Sigmoid colon (tissue), 7 donors: ENCODE data around the gene OR2J3. TPM values are rescaled to one million over a fixed set of nuclear protein-coding genes. Genes with fewer than 3 reads are reported as not detected.
"Not testable (repeated sequence)": the region's sequence is repeated elsewhere in the genome, so short reads cannot be mapped to it uniquely, and the experiment has no call there.

Experiments
- DNase-seq: peaks from one replicate; pipeline ENCODE4 v3.0.0-alpha.2; 2019
- H3K27ac ChIP-seq, 4 donors: fragments of 200-600 bp; sonication (generic); one replicate each; pipeline ENCODE4 v1.5.1; 2016 to 2019; ENCODE audit warnings: mild to moderate bottlenecking in 1 of 4
- H3K27me3 ChIP-seq, 3 donors: fragments of 200-600 bp; sonication (generic); one replicate each; pipeline ENCODE4 v1.5.1; 2019; ENCODE audit warnings: mild to moderate bottlenecking in 1 of 3
- H3K36me3 ChIP-seq, 4 donors: fragments of 200-600 bp; sonication (generic); one replicate each; pipeline ENCODE4 v1.5.1; 2016 to 2019
- H3K4me1 ChIP-seq, 4 donors: fragments of 200-600 bp; sonication (generic); one replicate each; pipeline ENCODE4 v1.5.1; 2017 to 2019
- H3K4me3 ChIP-seq, 4 donors: fragments of 200-600 bp; sonication (generic); one replicate each; pipeline ENCODE4 v1.5.1; 2017 to 2019; ENCODE audit warnings: mild to moderate bottlenecking in 2 of 4, moderate library complexity in 1 of 4
- H3K9me3 ChIP-seq, 4 donors: fragments of 200-600 bp in 3 of 4; sonication (generic) in 3 of 4; one replicate each; pipeline versions ENCODE4 v1.5.1 to v1.6.1; 2013 to 2019
- EP300 ChIP-seq, 4 donors: sonication (generic); formaldehyde crosslinking; IDR thresholded peaks; one replicate each; pipeline ENCODE4 v1.6.1; 2017; ENCODE audit warnings: antibody characterized with exemption in 4 of 4
- POLR2A ChIP-seq, 2 donors: fragments of 450-650 bp; IDR thresholded peaks; one replicate each; pipeline ENCODE4 v1.6.1; 2016; ENCODE audit warnings: antibody characterized with exemption in 2 of 2, mild to moderate bottlenecking in 2 of 2, moderate library complexity in 2 of 2
- POLR2AphosphoS5 ChIP-seq, 4 donors: sonication (generic); formaldehyde crosslinking; IDR thresholded peaks; one replicate each; pipeline ENCODE4 v1.6.1; 2017; ENCODE audit warnings: antibody characterized with exemption in 4 of 4
- WGBS, 2 donors: extraction: QIAGEN DNeasy Blood & Tissue Kit; methylation state at CpG; one replicate each; pipeline ENCODE4 v1.1.7; 2013; 5-methylcytosine and 5-hydroxymethylcytosine counted together
- intact Hi-C: fragments of 100-400 bp; cut with DNase I; formaldehyde crosslinking; loops from one replicate; pipeline ENCODE4 v1.15.1; 2023
- polyA plus RNA-seq, 3 donors: library from polyadenylated mRNA; stranded (reverse); fragments of 200-250 nt; gene quantifications; one replicate each; pipeline ENCODE4 v1.2.3, GENCODE V29; 2013
- total RNA-seq, 4 donors: library from RNA; depleted of rRNA; stranded (reverse); fragments of >200 nt; gene quantifications; one replicate each; pipeline ENCODE4 v1.1.0, GENCODE V29; 2016
- TF ChIP-seq, protein P1 (sequence below), 4 experiments: fragments of 450-650 bp in 3 of 4; fragments of 200-600 bp in 1 of 4; IDR thresholded peaks; one replicate each; pipeline ENCODE4 v1.5.1; 2016 to 2019; ENCODE audit warnings: antibody characterized with exemption in 4 of 4, mild to moderate bottlenecking in 3 of 4, moderate library complexity in 2 of 4
- donor health status: healthy with polysubstance abuse.
- donor health status: Bipolar disorder and iron deficiency.
- donor health status: healthy.

OR2J3 gene
- total and polyA plus RNA-seq, 7 donors: not detected

DNA sequence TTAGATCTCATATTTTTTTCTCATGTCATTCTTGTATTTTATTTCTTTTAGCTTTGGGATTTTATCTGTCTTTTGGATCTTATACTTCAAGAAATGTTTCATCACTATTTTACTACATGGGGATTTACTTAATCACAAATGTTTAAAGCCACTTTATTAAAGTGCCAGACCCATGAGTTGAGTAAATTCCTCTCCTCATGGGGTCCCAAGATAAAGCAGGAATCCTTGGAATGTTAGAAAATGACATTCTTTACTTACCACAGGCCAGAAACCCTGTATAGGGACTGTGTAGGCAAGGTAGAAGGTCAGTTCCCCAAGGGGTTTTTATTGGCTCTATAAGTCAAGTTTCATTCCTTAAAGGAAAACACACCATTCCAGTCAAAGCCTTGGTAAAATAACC lies 34.5 kb downstream of the OR2J3 start:
- intact Hi-C loops: no loop called here
- no peaks in the 10 kb centered on the region for H3K27me3 ChIP-seq
- H3K27ac ChIP-seq: no peak overlapping the region
- H3K4me1 ChIP-seq: no peaks in the 10 kb centered on the region
- H3K9me3 ChIP-seq: no peaks in the 10 kb centered on the region
- no peak for TF ChIP-seq POLR2A (IDR thresholded peaks at IDR 0.05)
- no peak for TF ChIP-seq POLR2AphosphoS5 (IDR thresholded peaks at IDR 0.05)
- TF ChIP-seq, protein P1, sequence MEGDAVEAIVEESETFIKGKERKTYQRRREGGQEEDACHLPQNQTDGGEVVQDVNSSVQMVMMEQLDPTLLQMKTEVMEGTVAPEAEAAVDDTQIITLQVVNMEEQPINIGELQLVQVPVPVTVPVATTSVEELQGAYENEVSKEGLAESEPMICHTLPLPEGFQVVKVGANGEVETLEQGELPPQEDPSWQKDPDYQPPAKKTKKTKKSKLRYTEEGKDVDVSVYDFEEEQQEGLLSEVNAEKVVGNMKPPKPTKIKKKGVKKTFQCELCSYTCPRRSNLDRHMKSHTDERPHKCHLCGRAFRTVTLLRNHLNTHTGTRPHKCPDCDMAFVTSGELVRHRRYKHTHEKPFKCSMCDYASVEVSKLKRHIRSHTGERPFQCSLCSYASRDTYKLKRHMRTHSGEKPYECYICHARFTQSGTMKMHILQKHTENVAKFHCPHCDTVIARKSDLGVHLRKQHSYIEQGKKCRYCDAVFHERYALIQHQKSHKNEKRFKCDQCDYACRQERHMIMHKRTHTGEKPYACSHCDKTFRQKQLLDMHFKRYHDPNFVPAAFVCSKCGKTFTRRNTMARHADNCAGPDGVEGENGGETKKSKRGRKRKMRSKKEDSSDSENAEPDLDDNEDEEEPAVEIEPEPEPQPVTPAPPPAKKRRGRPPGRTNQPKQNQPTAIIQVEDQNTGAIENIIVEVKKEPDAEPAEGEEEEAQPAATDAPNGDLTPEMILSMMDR (IDR thresholded peaks at IDR 0.05): no peak
- TF ChIP-seq EP300 (IDR thresholded peaks at IDR 0.05): no peak
- no peak overlapping the region for H3K4me3 ChIP-seq
- no peak for DNase-seq
- H3K36me3 ChIP-seq: no peaks in the 10 kb centered on the region

DNA sequence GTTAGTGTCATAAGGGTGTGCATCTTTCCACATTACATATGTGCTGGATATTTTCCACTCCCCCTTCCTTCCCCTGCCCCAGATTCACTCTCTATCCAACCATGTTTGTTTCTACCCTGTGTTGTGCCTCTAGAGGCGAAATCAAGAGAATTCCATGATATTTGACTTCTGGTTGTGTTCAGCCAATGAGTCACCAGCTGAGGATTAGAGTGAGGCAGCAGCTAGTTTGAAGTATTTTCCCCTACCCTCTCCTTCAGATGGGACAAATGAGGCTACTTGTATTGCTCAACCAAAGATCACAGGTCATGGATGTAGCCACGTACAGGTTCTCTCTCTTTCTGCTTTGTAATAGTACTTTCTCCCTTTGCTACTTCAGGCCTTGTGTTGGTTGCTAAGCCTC lies 38.3 kb downstream of the OR2J3 start:
- no peak overlapping the region for H3K4me3 ChIP-seq
- TF ChIP-seq POLR2A (IDR thresholded peaks at IDR 0.05): no peak
- TF ChIP-seq EP300 (IDR thresholded peaks at IDR 0.05): no peak
- no peak for TF ChIP-seq POLR2AphosphoS5 (IDR thresholded peaks at IDR 0.05)
- TF ChIP-seq, protein P1 (IDR thresholded peaks at IDR 0.05): no peak
- no peaks in the 10 kb centered on the region for H3K4me1 ChIP-seq
- no peak overlapping the region for H3K27ac ChIP-seq
- intact Hi-C loops: no loop called here
- H3K36me3 ChIP-seq: no peaks in the 10 kb centered on the region
- 42 to 74% methylated on average over 2 of the region's 2 CpGs for WGBS, 2 donors
- no peaks in the 10 kb centered on the region for H3K27me3 ChIP-seq
- H3K9me3 ChIP-seq: no peaks in the 10 kb centered on the region
- DNase-seq: no peak

DNA sequence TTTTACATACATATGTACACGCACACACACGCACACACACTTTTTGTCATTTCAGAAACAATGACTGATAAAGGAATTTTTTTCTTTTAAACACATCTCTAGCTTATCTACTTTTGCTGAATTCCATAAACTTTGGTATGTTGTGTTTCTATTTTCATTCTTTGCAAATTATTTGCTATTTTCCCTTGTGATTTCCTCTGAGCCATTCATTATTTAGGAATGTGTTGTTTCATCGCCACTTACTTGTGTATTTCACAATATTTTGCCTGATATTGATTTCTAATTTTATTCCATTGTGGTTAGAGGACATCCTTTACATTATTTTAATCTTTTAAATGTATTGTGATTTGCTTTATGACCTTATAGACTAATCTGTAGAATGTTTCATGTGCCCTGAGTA lies 39.2 kb downstream of the OR2J3 start:
- H3K36me3 ChIP-seq: no peaks in the 10 kb centered on the region
- WGBS, 2 donors: 97% methylated on average over 3 of the region's 3 CpGs
- intact Hi-C loops: no loop called here
- TF ChIP-seq POLR2AphosphoS5 (IDR thresholded peaks at IDR 0.05) (no peak), POLR2A (IDR thresholded peaks at IDR 0.05) (no peak), EP300 (IDR thresholded peaks at IDR 0.05) (no peak)
- TF ChIP-seq, protein P1 (IDR thresholded peaks at IDR 0.05): no peak
- DNase-seq: no peak
- no peaks in the 10 kb centered on the region for H3K9me3 ChIP-seq
- H3K4me3 ChIP-seq: no peak overlapping the region
- H3K27ac ChIP-seq: no peak overlapping the region
- H3K4me1 ChIP-seq: no peaks in the 10 kb centered on the region
- H3K27me3 ChIP-seq: no peaks in the 10 kb centered on the region

DNA sequence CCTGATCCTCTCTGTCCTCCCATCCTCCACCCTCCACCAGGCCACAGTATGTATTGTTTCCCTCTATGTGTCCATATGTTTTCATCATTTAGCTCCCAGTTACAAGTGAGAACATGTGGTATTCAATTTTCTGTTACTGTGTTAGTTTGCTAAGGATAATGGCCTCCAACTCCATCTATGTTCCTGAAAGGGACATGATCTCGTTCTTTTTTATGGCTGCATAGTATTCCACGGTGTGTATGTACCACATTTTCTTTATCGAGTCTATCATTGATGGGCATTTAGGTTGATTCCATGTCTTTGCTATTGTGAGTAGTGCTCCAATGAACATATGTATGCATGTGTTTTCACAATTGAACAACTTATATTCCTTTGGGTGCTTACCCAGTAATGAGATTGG lies 41.6 kb downstream of the OR2J3 start:
- H3K27ac ChIP-seq, H3K36me3 ChIP-seq, H3K4me1 ChIP-seq, H3K9me3 ChIP-seq, intact Hi-C loops, H3K4me3 ChIP-seq, DNase-seq, H3K27me3 ChIP-seq: not testable (repeated sequence)
- 76 to 81% methylated on average over 3 of the region's 3 CpGs for WGBS, 2 donors

GRCh38 chr6:29153083-29153482 lies 45.2 kb downstream of the OR2J3 start:
- TF ChIP-seq EP300 (IDR thresholded peaks at IDR 0.05): no peak
- TF ChIP-seq POLR2AphosphoS5 (IDR thresholded peaks at IDR 0.05): no peak
- TF ChIP-seq, protein P1 (IDR thresholded peaks at IDR 0.05): no peak
- TF ChIP-seq POLR2A (IDR thresholded peaks at IDR 0.05): no peak
- no peaks in the 10 kb centered on the region for H3K27me3 ChIP-seq
- no peak for DNase-seq
- H3K4me3 ChIP-seq: no peak overlapping the region
- 76 to 84% methylated on average over 1 of the region's 1 CpG for WGBS, 2 donors
- intact Hi-C loops: no loop called here
- H3K4me1 ChIP-seq: no peaks in the 10 kb centered on the region
- H3K9me3 ChIP-seq: peaks cover 0 to 6% (median 0%) of the 10 kb centered on the region in 4 donors
- H3K36me3 ChIP-seq: no peaks in the 10 kb centered on the region
- no peak overlapping the region for H3K27ac ChIP-seq

GRCh38 chr6:29155182-29155581 lies 47.3 kb downstream of the OR2J3 start:
- H3K4me1 ChIP-seq, H3K9me3 ChIP-seq, intact Hi-C loops, H3K4me3 ChIP-seq, DNase-seq, H3K27ac ChIP-seq, H3K27me3 ChIP-seq, H3K36me3 ChIP-seq: not testable (repeated sequence)
- 32 to 54% methylated on average over 1 of the region's 1 CpG for WGBS, 2 donors

GRCh38 chr6:29159922-29160321 lies 52.1 kb downstream of the OR2J3 start:
- H3K4me3 ChIP-seq, DNase-seq, H3K9me3 ChIP-seq, H3K36me3 ChIP-seq, H3K27me3 ChIP-seq, H3K4me1 ChIP-seq, intact Hi-C loops, H3K27ac ChIP-seq: not testable (repeated sequence)
- 96 to 97% methylated on average over 25 to 26 of the region's 29 CpGs for WGBS, 2 donors
